HG03354 (cell line): ENCODE measurements around the gene GALNT17.
"Not testable (repeated sequence)": the region's sequence is repeated elsewhere in the genome, so short reads cannot be mapped to it uniquely, and the experiment has no call there.

ENCODE experiments used
- ATAC-seq: cut with Tn5 transposase; IDR thresholded peaks from one replicate; pipeline ENCODE4 v1.9.1; 2021; ENCODE audit warnings: mild to moderate bottlenecking; ENCODE audit not compliant: unreplicated experiment, poor library complexity, severe bottlenecking

GALNT17 gene

GRCh38 chr7:71227126-71227525 lies 95.2 kb downstream of the GALNT17 start:
- ATAC-seq, result no peak

GRCh38 chr7:71229148-71229547 lies 97.2 kb downstream of the GALNT17 start:
- no peak for ATAC-seq

- no peak for ATAC-seq
These were observed 97.8 kb downstream of the GALNT17 start for GRCh38 chr7:71229699-71230098.

- ATAC-seq, result no peak
These were observed 103.3 kb downstream of the GALNT17 start for GRCh38 chr7:71235253-71235652.

- ATAC-seq, result no peak
These were observed 104.5 kb downstream of the GALNT17 start for GRCh38 chr7:71236230-71237105.

- no peak for ATAC-seq
These were observed 106.0 kb downstream of the GALNT17 start for GRCh38 chr7:71237945-71238344.

- no peak for ATAC-seq
These were observed 106.8 kb downstream of the GALNT17 start for GRCh38 chr7:71238581-71239295.

GRCh38 chr7:71239586-71240268 lies 107.8 kb downstream of the GALNT17 start:
- ATAC-seq, result no peak

- no peak for ATAC-seq
These were observed 111.9 kb downstream of the GALNT17 start for GRCh38 chr7:71243736-71244410.

GRCh38 chr7:71245038-71245437 lies 113.1 kb downstream of the GALNT17 start:
- ATAC-seq, result no peak

GRCh38 chr7:71251706-71252105 lies 119.8 kb downstream of the GALNT17 start:
- no peak for ATAC-seq

- ATAC-seq, result no peak
These were observed 122.8 kb downstream of the GALNT17 start for GRCh38 chr7:71254751-71255150.

GRCh38 chr7:71255537-71256178 lies 123.7 kb downstream of the GALNT17 start:
- ATAC-seq, result no peak

GRCh38 chr7:71261066-71261465 lies 129.1 kb downstream of the GALNT17 start:
- ATAC-seq, result no peak

- not testable (repeated sequence) for ATAC-seq
These were observed 130.9 kb downstream of the GALNT17 start for GRCh38 chr7:71262834-71263233.

- no peak for ATAC-seq
These were observed 132.1 kb downstream of the GALNT17 start for GRCh38 chr7:71264005-71264404.

- no peak for ATAC-seq
These were observed 135.0 kb downstream of the GALNT17 start for GRCh38 chr7:71266912-71267311.

GRCh38 chr7:71267734-71268469 lies 136.0 kb downstream of the GALNT17 start:
- no peak for ATAC-seq

- no peak for ATAC-seq
These were observed 138.6 kb downstream of the GALNT17 start for GRCh38 chr7:71270558-71270957.
